CD4-positive, alpha-beta T cell treated with Interleukin-6 at 100 ng/mL for 8 hours (primary cell): ENCODE measurements around the gene OTUD7B.
"Not testable (repeated sequence)": the region's sequence is repeated elsewhere in the genome, so short reads cannot be mapped to it uniquely, and the experiment has no call there.

Experiments used
- DNase-seq: peaks from one replicate; pipeline ENCODE4 v3.0.0-alpha.2; 2020; ENCODE audit warnings: mixed read lengths, low spot score

Gene OTUD7B

DNA sequence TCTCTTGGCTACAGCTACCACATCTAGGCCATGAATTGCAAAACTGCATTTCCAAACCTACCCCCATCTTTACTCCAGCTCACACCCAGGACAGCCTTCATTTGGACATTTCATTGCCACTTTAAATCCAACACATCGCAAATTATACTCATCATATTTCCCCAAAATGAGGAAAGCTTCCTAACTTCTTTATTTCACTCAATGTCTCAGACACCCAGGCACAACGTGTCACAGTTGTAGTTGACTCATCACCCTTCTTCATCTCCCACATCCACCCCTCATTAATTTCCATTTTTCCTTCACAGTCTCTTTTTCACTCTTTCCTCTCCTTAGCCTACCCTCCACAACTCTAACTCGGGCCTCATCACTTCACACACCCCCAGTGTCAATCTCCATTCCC, 6.7 kb downstream of the OTUD7B start:
- no peak for DNase-seq

DNA sequence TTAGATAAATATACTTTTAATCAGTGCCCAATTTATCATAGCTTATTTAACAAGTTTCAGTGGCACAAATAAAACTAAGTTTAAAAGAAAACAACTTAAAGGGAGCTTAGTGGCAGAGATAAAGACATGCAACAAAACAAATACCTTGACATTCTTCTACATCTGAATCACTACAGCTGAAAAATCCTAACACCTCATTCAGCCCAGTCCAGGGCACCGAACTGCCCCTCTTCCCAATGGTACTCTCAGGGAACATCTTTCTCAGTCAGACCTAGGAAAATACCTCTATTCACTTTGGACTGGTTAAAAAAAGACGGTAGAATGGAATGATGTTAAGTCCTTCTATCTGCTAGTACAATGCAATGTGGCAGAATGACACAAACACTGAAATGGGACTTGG, 8.3 kb downstream of the OTUD7B start:
- DNase-seq, result no peak

DNA sequence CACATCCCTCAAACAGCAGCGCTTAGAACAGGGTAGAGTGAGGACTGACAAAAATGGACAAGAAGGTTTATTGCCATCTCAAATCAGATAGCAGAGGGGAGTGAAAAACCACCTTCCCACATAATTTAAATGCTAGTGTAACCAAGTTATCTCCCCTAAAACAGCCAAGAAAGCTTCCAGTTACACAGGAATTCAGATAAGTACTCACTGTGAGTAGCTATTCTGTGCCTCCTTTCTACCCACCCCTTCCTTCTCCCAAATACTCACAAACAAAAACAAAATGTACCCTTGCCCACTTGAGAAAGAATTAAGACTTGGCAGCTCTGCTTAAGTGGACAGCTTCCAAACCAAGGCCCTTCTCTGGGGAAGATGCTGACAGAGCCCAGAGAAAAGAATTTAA, 9.1 kb downstream of the OTUD7B start:
- DNase-seq, result no peak

DNA sequence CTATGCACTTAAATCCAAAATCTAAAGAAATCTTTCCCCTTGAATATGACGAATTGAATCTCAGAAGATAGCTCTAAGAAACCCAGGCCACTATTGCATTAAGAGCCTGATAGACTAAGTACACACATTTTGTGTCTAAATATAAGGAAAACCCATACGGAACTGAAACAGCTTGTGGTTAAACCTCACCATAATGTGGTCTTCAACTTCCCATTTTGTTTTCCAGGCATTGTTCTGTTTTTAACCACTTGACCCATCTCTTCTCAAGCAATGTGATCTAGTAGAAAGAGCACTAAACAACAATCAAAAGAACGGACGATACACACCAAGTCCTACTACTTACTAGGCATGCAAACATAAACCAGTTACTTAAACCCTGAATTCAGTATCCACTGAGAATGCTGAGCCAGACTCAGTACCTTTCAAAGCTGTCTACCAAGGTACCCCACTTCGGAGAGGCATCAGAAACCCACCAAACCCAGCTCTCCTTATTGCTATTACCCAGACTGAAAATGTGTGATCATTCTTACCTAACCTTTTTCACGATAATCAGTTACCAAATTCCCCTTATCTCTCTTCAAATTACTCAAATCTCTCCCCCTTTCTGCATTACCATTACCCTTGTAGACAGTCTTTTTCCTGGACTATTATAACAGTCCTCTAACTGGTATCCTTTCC, 12.8 kb downstream of the OTUD7B start:
- DNase-seq, result peak; percentile 2

DNA sequence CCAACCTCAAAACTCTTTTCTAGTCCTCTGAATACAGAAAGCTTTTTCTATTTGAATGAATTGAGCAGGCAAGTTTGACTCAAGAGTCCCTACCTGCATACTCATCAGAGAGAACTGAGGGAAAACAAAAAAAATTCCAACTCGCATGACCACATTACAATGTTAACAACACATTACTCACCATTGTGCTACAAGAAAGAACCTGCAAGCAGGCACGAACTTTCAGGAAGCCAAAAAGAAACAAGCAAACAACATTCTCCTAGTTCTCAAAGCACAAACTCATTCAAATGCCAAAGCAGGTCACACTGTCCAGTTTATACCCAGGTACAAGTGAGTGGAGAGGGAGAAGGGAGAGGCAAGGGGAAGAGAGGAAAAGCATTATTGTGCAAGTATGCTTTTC, 14.6 kb downstream of the OTUD7B start:
- DNase-seq, result no peak

DNA sequence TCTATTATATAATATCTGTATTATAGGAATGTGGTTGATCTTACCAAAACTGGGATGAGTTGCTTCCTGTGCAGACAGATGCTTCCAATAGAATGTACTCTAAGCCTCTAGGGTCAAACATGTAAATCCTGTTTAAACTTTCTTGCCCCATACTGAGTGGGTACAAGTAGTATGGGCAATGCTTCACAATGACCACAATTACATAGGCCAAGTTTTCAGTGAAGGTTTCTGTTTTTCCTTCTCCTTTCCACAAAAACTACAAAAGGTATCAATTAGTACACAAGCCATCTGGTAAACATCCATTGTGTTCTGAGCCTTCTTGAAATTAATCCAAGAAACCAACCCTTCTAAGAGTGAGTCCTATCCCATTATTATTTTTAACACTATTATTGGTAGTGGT, 16.8 kb downstream of the OTUD7B start:
- no peak for DNase-seq

DNA sequence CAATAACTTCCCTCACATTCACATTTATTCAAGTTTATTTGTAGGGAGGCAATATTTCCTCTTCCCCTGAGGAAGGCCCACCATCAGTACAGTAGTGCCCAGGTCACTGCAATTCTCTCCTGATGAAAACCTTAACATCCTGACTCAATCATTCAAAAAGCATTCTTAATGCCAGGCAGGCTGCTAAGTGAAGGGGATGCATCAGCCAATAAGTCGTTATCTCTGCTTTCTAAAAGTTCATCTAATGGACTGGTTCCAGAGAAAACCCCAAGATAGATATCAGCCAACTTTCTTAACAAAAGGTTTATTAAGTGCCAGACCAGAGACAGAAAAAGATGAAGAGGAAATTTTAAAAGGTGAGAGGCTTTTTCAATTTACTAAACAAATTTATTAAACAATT, 17.3 kb downstream of the OTUD7B start:
- no peak for DNase-seq

DNA sequence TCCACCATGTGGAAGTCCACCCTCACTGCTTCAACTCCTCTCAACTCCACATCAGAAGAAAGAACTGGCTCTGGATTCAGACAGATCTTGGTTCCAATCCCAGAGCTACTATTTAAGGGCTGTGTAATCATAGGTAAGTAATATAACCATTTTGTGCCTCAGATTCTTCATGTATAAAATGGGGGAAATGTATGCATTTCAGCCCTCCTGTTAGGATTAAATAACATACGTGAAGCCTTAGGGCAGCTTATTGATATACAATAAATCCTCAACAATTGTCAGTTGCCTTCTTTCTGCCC, 23.3 kb downstream of the OTUD7B start:
- no peak for DNase-seq

DNA sequence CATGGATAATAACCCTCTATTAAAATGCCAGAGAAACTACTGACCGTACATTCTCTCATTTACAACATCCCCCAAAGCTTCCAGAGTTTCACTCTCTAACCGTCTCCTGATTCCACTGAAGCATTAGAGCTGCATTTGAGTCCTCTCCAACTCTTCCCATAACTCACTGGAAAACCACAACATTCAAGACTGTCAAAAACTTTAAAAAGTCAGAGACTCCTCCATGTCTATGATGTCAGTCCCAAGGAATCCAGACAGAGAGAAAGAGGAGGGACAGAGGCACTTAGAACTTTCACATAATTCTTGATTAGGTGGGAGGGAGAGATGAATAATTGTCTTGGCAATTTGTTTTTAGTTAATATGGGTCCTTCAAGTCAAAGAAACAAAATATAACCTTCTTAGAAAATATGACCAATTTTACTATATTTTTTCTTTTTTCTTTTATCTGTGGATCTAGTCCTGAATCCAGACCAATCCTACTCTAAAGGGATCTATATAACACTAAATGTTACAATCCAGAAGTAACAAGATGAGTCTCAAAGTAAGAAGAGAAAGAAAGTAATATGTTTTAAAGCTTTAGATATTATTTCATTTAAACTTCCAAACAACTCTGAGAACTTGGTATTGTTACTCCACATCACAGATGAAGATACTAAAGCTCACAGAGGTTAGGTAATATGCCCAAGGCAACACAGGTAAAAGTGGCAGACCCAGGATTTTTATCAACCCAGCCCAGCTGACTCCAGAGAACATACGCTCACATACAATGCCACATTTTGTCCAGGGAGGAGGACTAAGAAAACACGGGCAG, 23.8 kb downstream of the OTUD7B start:
- DNase-seq, result no peak

DNA sequence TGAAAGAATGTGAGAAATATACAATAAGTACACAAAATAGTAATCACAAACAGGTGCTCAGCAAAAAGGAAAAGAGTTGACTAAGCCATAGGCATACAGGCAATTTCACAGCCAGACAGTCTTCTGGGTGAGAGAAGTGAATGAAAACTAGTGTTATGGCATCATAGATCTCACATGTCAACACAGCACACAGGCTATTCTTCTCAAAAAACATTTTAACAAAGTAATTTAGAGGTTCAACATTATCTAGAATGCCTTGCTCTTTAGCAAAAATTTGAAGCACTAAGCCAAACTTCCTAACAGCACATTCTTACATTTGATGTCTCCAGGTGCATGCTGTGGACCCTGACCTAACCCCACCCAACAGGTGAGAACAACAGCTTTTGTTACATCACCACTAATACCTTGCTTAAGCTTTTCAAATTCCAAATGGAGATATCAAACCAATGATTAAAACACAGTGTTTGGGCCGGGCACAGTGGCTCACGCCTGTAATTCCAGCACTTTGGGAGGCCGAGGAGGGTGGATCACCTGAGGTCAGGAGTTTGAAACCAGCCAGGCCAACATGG, 30.5 kb downstream of the OTUD7B start:
- no peak for DNase-seq

DNA sequence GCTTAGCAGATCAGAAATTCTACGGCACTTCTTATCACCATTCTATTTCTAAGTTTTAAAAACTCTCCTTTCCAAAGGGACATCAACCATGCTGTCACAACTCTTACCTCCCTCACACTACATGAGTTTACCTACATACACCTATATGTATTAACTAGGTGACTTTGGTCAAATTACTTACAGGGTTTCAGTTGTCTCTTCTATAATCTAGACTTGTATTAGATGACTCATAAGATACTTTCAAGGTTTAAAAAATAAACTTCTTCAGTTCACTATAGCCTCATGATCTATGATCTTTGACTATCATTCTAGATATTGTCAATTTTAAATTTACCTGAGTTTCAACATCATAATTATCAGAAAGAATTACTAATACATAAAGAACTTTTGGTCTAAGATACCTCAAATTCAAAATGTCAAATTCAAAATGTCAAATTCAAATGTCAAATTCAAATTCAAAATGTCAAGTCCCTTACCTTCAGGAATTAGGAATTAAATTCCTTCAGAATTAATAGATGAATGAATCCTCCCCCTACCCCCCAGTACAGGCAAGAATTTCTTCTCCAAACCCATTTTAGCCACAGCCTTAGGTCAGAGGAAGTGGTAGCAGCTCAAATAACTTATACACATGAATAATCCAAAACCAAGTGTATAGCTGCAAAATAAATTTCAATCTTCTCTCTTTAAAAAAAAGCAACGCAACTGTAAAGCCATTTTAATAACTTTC, 31.1 kb downstream of the OTUD7B start:
- DNase-seq, result no peak

DNA sequence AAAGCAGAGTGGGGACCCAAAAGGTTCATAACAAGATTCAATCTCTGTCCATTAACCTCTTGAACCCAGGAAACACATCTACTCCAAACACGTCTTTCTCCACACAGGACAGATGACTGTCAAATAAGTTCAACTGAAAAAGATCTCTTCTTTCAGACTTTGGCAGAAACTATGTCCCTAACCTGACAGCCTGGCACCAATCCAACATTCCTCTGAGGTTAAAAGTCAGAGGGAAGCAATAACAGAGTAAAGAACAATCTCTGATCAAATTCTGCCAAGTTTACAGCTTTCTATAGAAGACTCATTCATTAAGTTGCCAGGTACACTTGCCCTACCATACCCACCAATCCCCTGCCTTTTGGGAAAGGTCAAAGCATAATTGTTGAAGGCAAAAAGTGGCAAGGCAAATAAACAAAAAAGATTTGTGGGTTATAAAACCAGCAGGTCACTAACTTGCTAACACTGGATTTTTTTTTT, 31.9 kb downstream of the OTUD7B start:
- no peak for DNase-seq

DNA sequence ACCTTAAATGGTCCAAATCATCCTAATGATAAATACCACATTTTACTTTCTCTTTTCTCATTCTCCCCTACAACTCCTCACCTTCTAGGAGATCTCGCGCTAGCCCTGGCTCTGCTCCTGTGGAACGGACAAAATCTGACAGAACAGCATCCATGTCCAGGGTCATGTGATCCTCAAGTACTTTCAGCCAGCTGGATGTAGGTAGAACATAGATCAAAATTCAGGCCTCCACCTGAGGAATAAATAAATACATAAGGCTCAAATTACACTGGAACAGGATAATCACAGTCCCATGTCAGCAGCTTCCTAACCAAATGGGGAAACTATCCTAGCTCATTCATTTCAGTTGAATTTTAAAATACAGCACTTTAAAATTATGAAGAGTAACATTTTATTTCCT, 33.2 kb downstream of the OTUD7B start:
- no peak for DNase-seq

DNA sequence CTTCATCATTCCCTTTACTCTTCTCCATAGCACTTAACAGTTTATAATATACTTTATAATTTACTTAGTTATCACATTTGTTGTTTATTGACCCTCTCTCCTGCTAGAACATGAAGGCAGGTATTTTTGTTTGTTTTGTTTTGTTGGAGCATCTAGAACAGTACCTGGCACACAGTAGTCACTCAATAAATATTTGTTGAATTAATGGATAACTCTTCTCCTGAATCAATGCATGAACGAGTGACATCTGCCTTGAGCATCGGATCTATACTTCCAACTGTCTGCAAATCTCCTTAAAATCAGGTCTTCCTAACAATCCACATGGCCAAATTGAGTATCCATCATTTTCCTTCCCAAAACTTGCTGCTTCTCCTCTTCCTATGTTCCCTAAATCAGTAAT, 38.0 kb downstream of the OTUD7B start:
- no peak for DNase-seq

DNA sequence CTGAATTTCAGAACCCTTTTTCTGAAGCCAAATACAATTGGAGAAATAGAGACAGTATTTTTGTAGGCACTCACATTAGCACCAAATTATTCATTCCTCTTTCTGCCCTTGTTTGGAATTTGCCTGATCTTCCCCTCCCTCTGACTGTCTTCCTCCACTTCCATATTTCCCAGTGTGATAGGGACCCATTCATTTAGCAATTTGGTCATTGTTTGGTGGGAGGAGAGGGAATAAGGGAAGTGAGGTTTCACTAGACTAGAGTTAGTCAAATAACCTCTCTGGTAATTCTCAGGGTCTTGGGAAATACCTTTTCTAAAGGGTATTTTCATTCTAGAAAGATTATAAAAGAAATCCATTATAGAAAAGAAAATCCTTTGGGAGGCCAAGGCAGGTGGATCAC, 42.9 kb downstream of the OTUD7B start:
- DNase-seq, result no peak

DNA sequence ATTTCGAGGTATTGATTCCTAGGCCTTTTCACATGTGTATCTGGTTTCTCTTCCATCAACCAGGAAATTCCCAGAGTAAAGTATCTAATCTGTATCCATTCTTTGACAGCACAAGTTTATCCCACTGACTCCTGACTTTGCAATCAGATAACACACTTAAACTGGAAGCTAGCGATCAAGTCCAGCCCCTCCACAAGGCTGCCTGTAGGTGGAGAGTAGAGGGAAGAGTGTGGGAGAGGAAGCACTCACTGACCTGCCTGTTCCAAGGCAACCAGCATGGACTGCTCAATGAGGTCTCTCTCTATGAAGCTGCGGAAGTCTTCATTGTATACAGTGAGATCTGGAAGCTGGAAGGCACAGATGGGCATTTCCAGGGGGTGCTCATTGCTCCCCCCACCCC, 43.5 kb downstream of the OTUD7B start:
- DNase-seq, result no peak

DNA sequence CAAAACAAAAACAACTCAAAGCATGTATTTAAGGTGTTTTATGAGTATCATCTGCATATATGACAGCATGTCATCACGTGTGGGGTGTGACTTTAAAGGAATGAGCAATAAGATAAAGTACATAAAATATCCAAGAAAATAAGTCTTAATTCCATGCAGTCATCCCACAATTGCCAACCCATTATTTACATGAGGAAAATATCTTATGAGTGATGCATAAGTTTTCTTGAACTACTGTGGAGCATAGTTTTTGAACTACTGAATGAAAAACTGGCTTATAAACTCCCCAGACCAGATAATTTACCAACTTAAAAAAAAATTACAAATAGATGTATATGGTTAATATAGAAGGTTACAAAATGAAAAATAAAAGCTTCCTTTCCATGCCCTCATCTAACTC, 44.1 kb downstream of the OTUD7B start:
- no peak for DNase-seq

DNA sequence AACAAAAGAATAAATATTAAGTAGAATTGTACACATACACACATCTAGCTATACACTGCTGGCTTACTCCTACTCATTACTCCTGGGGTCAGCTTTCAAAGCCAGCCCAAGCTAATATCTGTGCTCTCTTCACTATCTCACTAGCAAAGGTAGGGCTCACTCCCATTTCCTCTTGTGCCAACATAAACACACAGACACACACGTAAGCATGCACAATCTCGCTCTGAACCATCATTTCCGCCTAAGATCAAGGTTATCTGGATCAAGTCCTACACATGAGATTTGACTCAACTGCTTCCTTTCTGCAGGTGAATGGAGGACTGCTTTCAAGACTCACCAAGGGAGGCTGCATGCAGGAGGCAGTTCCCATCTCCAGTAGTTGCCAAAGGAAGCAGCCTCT, 45.1 kb downstream of the OTUD7B start:
- DNase-seq, result no peak

DNA sequence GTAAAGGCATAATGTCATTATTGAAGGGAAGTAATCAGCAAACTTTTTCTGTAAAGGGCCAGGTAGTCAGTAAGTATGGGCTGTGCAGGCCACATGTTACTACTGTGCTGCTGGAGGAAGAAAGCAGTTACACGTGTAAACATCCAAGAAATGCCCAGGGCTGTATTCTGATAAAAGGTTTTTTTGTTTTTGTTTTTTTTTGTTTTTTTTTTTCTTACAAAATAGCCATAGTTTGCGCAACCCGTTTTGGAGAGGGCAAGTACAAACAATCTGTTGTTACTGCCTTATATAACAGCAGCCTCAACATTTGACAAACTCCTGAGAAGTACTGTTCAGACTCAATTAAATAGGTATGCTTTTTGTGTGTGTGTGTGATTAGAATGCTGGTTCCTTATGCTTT, 47.2 kb downstream of the OTUD7B start:
- no peak for DNase-seq

DNA sequence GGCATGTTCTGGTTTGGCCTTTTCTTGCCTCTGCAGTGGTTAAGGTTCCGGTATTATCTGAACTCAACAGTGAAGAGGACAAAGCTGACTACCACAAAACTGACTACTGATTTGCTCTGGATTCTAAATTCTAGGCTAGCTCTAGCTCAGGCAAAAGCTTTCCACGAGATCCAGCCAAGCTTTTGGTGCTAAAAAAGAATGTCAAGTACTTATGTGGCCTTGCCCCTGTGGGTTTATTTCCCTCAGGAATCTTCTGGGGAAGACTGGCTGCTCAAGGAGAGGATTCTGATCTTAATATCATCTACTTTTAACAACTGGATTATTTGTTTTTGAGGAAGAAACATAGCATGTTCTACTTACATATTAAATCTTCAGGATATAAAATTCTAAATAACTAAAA, 47.8 kb downstream of the OTUD7B start:
- DNase-seq, result no peak

DNA sequence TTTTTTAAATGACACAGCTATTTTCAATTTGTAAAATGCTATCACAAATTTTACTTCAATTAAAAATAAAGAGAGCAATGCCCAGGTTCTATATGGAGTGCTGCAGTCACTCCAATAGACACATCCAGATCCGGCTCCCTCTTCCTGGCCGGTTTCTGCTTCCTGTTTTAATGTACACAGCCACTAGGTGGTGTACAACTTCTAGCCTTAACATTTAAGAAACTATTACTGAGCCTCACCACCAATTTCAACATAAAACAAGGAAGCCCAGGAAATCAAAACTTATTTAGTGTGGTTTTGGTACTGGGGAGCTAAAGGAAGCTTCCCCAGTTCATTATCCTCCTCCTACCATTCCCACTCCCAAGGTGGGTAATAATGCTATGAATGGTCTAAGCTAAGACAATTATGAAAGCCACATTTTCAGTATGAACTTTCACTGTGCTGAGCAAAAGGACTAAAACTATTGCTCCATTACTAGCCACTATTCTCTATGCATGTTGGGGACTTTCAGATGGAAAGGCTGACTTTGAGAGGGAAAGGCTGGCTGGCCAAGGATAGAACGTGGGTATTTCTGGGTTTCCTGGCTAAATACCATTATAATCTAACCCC, 48.4 kb downstream of the OTUD7B start:
- DNase-seq, result peak; percentile 66

DNA sequence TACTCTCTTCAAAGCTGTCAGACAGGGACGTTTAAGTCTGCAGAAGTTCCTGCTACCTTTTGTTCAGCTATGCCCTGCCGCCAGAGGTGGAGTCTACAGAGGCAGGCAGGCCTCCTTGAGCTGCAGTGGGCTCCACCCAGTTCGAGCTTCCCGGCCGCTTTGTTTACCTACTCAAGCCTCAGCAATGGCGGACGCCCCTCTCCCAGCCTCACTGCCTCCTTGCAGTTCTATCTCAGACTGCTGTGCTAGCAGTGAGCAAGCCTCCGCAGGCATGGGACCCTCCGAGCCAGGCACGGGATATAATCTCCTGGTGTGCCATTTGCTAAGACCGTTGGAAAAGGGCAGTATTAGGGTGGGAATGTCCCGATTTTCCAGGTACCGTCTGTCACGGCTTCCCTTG, 53.0 kb downstream of the OTUD7B start:
- not testable (repeated sequence) for DNase-seq

DNA sequence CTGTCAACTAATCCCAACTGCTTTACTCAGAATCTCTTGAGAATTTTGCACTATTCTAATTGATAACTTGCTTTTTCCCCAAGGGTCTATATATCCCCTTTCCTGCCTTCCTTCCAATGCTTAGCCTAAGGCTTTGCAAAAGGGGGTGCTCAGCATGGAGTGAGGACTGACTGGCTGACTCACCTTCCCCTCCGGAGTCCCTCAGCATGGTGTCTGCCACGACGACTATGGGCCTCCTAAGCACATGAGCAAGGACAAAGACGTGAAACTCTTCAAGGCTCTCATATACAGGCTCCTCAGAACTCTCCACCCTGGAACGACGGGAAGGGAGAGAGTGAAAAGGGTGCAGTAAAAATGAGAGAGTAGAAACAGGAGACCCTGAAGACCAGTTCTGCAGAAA, 60.6 kb downstream of the OTUD7B start:
- no peak for DNase-seq
